ENCODE measurements around the gene ENTREP3.
"Not testable (repeated sequence)": the region's sequence is repeated elsewhere in the genome, so short reads cannot be mapped to it uniquely, and the experiment has no call there.

ENTREP3 gene

GRCh38 chr1:155250246-155250632 lies 5.0 kb downstream of the ENTREP3 start:
- DNase-seq: no peak

- no peak for DNase-seq
Observed at GRCh38 chr1:155247667-155248553, 7.4 kb downstream of the ENTREP3 start.

GRCh38 chr1:155246796-155247195 lies 8.5 kb downstream of the ENTREP3 start:
- DNase-seq: not testable (repeated sequence)

GRCh38 chr1:155245163-155245524 lies 10.1 kb downstream of the ENTREP3 start:
- DNase-seq: no peak

- peak; percentile 100 for DNase-seq
Observed at GRCh38 chr1:155244368-155245162, 10.7 kb downstream of the ENTREP3 start.

- no peak for DNase-seq
Observed at GRCh38 chr1:155242805-155243358, 12.4 kb downstream of the ENTREP3 start.

GRCh38 chr1:155241841-155242264 lies 13.4 kb downstream of the ENTREP3 start:
- DNase-seq: no peak

GRCh38 chr1:155241069-155241679 lies 14.1 kb downstream of the ENTREP3 start:
- DNase-seq: peak; percentile 86

GRCh38 chr1:155236451-155236850 lies 18.8 kb downstream of the ENTREP3 start:
- no peak for DNase-seq

- DNase-seq: not testable (repeated sequence)
Observed at GRCh38 chr1:155235375-155235774, 19.9 kb downstream of the ENTREP3 start.

GRCh38 chr1:155233502-155233901 lies 21.8 kb downstream of the ENTREP3 start:
- not testable (repeated sequence) for DNase-seq

GRCh38 chr1:155232001-155232978 lies 23.0 kb downstream of the ENTREP3 start:
- peak; percentile 81 for DNase-seq

- DNase-seq: not testable (repeated sequence)
Observed at GRCh38 chr1:155231302-155231701, 24.0 kb downstream of the ENTREP3 start.

GRCh38 chr1:155228096-155228427 lies 27.2 kb downstream of the ENTREP3 start:
- DNase-seq: no peak

- DNase-seq: peak; percentile 100
Observed at GRCh38 chr1:155227261-155228095, 27.8 kb downstream of the ENTREP3 start.

GRCh38 chr1:155226910-155227260 lies 28.4 kb downstream of the ENTREP3 start:
- DNase-seq: no peak

GRCh38 chr1:155226188-155226909 lies 28.9 kb downstream of the ENTREP3 start:
- DNase-seq: peak; percentile 84

- not testable (repeated sequence) for DNase-seq
Observed at GRCh38 chr1:155225404-155225759, 29.9 kb downstream of the ENTREP3 start.

GRCh38 chr1:155223047-155223446 lies 32.2 kb downstream of the ENTREP3 start:
- DNase-seq: no peak

GRCh38 chr1:155220211-155220965 lies 34.9 kb downstream of the ENTREP3 start:
- DNase-seq: not testable (repeated sequence)

Measured in fibroblast of upper back skin (primary cell).